A549 (cell line): ENCODE measurements around the gene PFDN5. TPM values are rescaled to one million over a fixed set of nuclear protein-coding genes. Genes with fewer than 3 reads are reported as not detected.
"Not testable (repeated sequence)": the region's sequence is repeated elsewhere in the genome, so short reads cannot be mapped to it uniquely, and the experiment has no call there.

Experiments
- ATAC-seq, 2 experiments: fragments of 200-7000 bp in 1 of 2; fragments of >200 bp in 1 of 2; cut with Nextera tagmentation in 1 of 2; cut with Tn5 transposase in 1 of 2; 3 replicates each; pipeline versions ENCODE4 v1.8.0 to v1.9.1; 2018 to 2020; ENCODE audit warnings: mild to moderate bottlenecking in 1 of 2, moderate library complexity in 1 of 2
- CTCF ChIA-PET: fragments of 300-600 bp; sonication (Branson Sonifier 250); formaldehyde crosslinking; extraction: SDS; loops from one replicate; lab custom pipeline; 2021; ENCODE audit warnings: antibody characterized with exemption, inconsistent platforms; lab: Yijun Ruan, JAX
- POLR2A ChIA-PET: fragments of 350-600 bp; formaldehyde crosslinking; extraction: SDS; loops from one replicate; lab custom pipeline; 2021; ENCODE audit warnings: antibody characterized with exemption, inconsistent platforms; lab: Yijun Ruan, JAX
- DNase-seq, 2 experiments: peaks; one replicate each; pipeline versions ENCODE4 v3.0.0 to v3.0.0-alpha.2; 2011 to 2016; ENCODE audit warnings: low read depth in 1 of 2, low spot score in 1 of 2
- FAIRE-seq: peaks from 2 replicates; lab custom pipeline; 2011; peaks lifted over from hg19 to GRCh38; lab: Jason Lieb, UNC
- H3K27ac ChIP-seq, 2 experiments: fragments of >200 bp; sonication (Bioruptor Twin); formaldehyde crosslinking; 3 replicates each; pipeline ENCODE4 v1.5.1; 2016 to 2017
- H3K4me1 ChIP-seq: fragments of >200 bp; sonication (Bioruptor Twin); formaldehyde crosslinking; 3 replicates; pipeline ENCODE4 v1.6.1; 2016
- H3K4me2 ChIP-seq: fragments of >200 bp; sonication (Bioruptor Twin); formaldehyde crosslinking; 3 replicates; pipeline ENCODE4 v1.6.1; 2016
- H3K4me3 ChIP-seq: fragments of >200 bp; sonication (Bioruptor Twin); formaldehyde crosslinking; 3 replicates; pipeline ENCODE4 v1.5.1; 2016
- H3K9me3 ChIP-seq: fragments of >200 bp; sonication (Bioruptor Twin); formaldehyde crosslinking; 3 replicates; pipeline ENCODE4 v1.6.1; 2016
- CTCF ChIP-seq: fragments of >200 bp; sonication (Bioruptor Twin); formaldehyde crosslinking; IDR thresholded peaks from 3 replicates; pipeline ENCODE4 v1.5.1; 2016
- FOSB ChIP-seq: fragments of 250-450 bp; sonication (Bioruptor Pico); IDR thresholded peaks from 2 replicates; pipeline ENCODE4 v1.5.0; 2020; ENCODE audit warnings: mild to moderate bottlenecking, moderate library complexity
- FOSL2 ChIP-seq, 2 experiments: fragments of 450-650 bp in 1 of 2; fragments of >200 bp in 1 of 2; sonication (Bioruptor Twin) in 1 of 2; formaldehyde crosslinking; IDR thresholded peaks; 2 replicates each; pipeline versions ENCODE4 v1.5.0 to v1.6.1; 2016 to 2020; ENCODE audit warnings: mild to moderate bottlenecking in 1 of 2, moderate library complexity in 1 of 2
- KDM1A ChIP-seq: fragments of 200-600 bp; sonication (generic); IDR thresholded peaks from 2 replicates; pipeline ENCODE4 v1.6.1; 2016; ENCODE audit warnings: low read depth, mild to moderate bottlenecking
- KDM5A ChIP-seq: fragments of 200-600 bp; sonication (generic); IDR thresholded peaks from 2 replicates; pipeline ENCODE4 v1.6.1; 2016; ENCODE audit warnings: antibody characterized with exemption, mild to moderate bottlenecking
- MAFK ChIP-seq: fragments of 450-650 bp; IDR thresholded peaks from 2 replicates; pipeline ENCODE4 v1.6.1; 2014; ENCODE audit not compliant: partially characterized antibody
- NPAS2 ChIP-seq: fragments of 250-450 bp; sonication (Bioruptor Pico); IDR thresholded peaks from 2 replicates; pipeline ENCODE4 v1.8.0; 2022; ENCODE audit warnings: mild to moderate bottlenecking, moderate library complexity, borderline replicate concordance
- NR3C1 ChIP-seq: fragments of >200 bp; sonication (Bioruptor Twin); formaldehyde crosslinking; IDR thresholded peaks from 3 replicates; pipeline ENCODE4 v1.6.1; 2017
- PBX3 ChIP-seq: IDR thresholded peaks from 2 replicates; pipeline ENCODE4 v1.6.1; 2012
- RFX5 ChIP-seq: fragments of 450-650 bp; IDR thresholded peaks from 2 replicates; pipeline ENCODE4 v1.7.1; 2014; ENCODE audit warnings: antibody characterized with exemption, mild to moderate bottlenecking, moderate library complexity
- TFCP2L1 ChIP-seq: fragments of 250-450 bp; sonication (Bioruptor Pico); IDR thresholded peaks from 2 replicates; pipeline ENCODE4 v1.5.0; 2021; ENCODE audit warnings: mild to moderate bottlenecking
- ZNF302 ChIP-seq: fragments of 250-450 bp; sonication (Bioruptor Pico); IDR thresholded peaks from 2 replicates; pipeline ENCODE4 v1.9.0; 2021; ENCODE audit warnings: inconsistent platforms, mild to moderate bottlenecking, moderate library complexity
- WGBS: methylation state at CpG from one replicate; pipeline ENCODE4 v1.1.6; 2017; ENCODE audit errors: missing lambda C conversion rate; 5-methylcytosine and 5-hydroxymethylcytosine counted together
- polyA plus RNA-seq, 4 experiments: library from polyadenylated mRNA; depleted of rRNA in 3 of 4; stranded (reverse); fragments of >200 nt; fragmentation: RNase III in 1 of 4; extraction: RNeasy Plus Mini Kit Qiagen cat#74134 plus additional on column Dnase treatment in 1 of 4; gene quantifications; 2 replicates in 3 of 4; 3 replicates in 1 of 4; pipeline ENCODE4 v1.2.3, GENCODE V29; 2011 to 2017

PFDN5 gene
- polyA plus RNA-seq, 2 of the 4 experiments (the other 2 are of a cell fraction) = 685 to 729 TPM

- no peak for TF ChIP-seq PBX3
Observed at GRCh38 chr12:53292426-53292825, 2.9 kb upstream of the PFDN5 start (continued).

GRCh38 chr12:53295891-53296219, 513 bp downstream of the PFDN5 start:
- Histone ChIP-seq H3K4me3 (peak overlapping the region; percentile 75), H3K9me3 (no peaks in the 10 kb centered on the region), H3K27ac (peak overlapping the region; percentile 85 to 92), H3K4me2 (peak overlapping the region; percentile 84), H3K4me1 (peaks cover 39% of the 10 kb centered on the region)
- FAIRE-seq (no peak), ATAC-seq (peak in 1 of 2 experiments; percentile 1; a peak in 3 of 6 replicates), DNase-seq (no peak)
- ChIA-PET POLR2A (interaction anchor here (0.6 to 2.2 kb wide), 18 partner anchors 9 to 230 kb away, joined by 3 to 17 read pairs (median 4); partner anchors contain the start of genes AAAS, CSAD, ESPL1 and SPRYD3), CTCF (interaction anchor here (0.7 to 28.2 kb wide), 11 partner anchors 8 to 230 kb away, joined by 3 to 1046 read pairs (median 4); partner anchors contain the start of genes AAAS and ITGB7)
- TF ChIP-seq CTCF (no peak), KDM5A (peak; percentile 32; the same call in 1 of the 2 replicates)
- 1% methylated on average over 12 of the region's 12 CpGs for WGBS

GRCh38 chr12:53297106-53297505, 1.8 kb downstream of the PFDN5 start:
- POLR2A ChIA-PET = interaction anchor here (1.8 kb wide), 1 partner anchor 24 kb away, joined by 6 read pairs; the partner anchor contains the start of gene AAAS
- H3K4me1 ChIP-seq = peaks cover 44% of the 10 kb centered on the region
- not testable (repeated sequence) for ATAC-seq, H3K27ac ChIP-seq, H3K4me2 ChIP-seq, FAIRE-seq, DNase-seq, H3K4me3 ChIP-seq, H3K9me3 ChIP-seq
- WGBS = 92% methylated on average over 10 of the region's 10 CpGs
- CTCF ChIA-PET = interaction anchor here (0.7 to 28.2 kb wide), 9 partner anchors 9 to 231 kb away, joined by 3 to 1046 read pairs (median 6); partner anchors contain the start of genes AAAS and ITGB7

GRCh38 chr12:53298164-53298563, 2.8 kb downstream of the PFDN5 start:
- FAIRE-seq (no peak), DNase-seq (no peak), ATAC-seq (no peak)
- CTCF ChIA-PET = interaction anchor here (0.6 to 28.2 kb wide), 14 partner anchors 10 to 233 kb away, joined by 3 to 1046 read pairs (median 3); partner anchors contain the start of genes AAAS and ITGB7
- no peak for TF ChIP-seq KDM1A
- no peak for TF ChIP-seq RFX5
- TF ChIP-seq NR3C1 = no peak
- TF ChIP-seq NPAS2 (CRISPR knock-in tag) = no peak
- no peak overlapping the region for H3K4me3 ChIP-seq
- no peak overlapping the region for H3K27ac ChIP-seq
- POLR2A ChIA-PET = interaction anchor here (1.8 to 1.9 kb wide), 2 partner anchors 10 to 23 kb away, joined by 6 to 12 read pairs; partner anchors contain the start of gene AAAS
- no peaks in the 10 kb centered on the region for H3K9me3 ChIP-seq
- WGBS = 40% methylated on average over 5 of the region's 5 CpGs
- no peak overlapping the region; the same call in 2 of the 3 replicates for H3K4me2 ChIP-seq
- peaks cover 50% of the 10 kb centered on the region for H3K4me1 ChIP-seq

GRCh38 chr12:53299101-53299453, 3.7 kb downstream of the PFDN5 start:
- ATAC-seq = peak; percentile 19 to 22; a peak in 5 of 6 replicates
- ChIA-PET POLR2A (interaction anchor here (0.7 to 1.9 kb wide), 11 partner anchors 9 to 220 kb away, joined by 3 to 18 read pairs (median 4); partner anchors contain the start of genes AAAS, CSAD, SPRYD3 and TARBP2), CTCF (interaction anchor here (0.6 to 28.2 kb wide), 8 partner anchors 10 to 122 kb away, joined by 3 to 1046 read pairs (median 4); partner anchors contain the start of genes AAAS and ITGB7)

More at GRCh38 chr12:53299101-53299453, 3.7 kb downstream of the PFDN5 start:
- H3K9me3 ChIP-seq = no peaks in the 10 kb centered on the region
- peaks cover 53% of the 10 kb centered on the region for H3K4me1 ChIP-seq
- peak overlapping the region; percentile 98 for H3K4me2 ChIP-seq
- peak overlapping the region; percentile 90 for H3K4me3 ChIP-seq
- no peak for FAIRE-seq
- TF ChIP-seq ZNF302 (CRISPR knock-in tag) (0 out of 2 replicates have a peak, but pooled peaks have one; percentile 7), FOSB (CRISPR knock-in tag) (0 out of 2 replicates have a peak, but pooled peaks have one; percentile 33), TFCP2L1 (CRISPR knock-in tag) (no peak), MAFK (peak; percentile 89), FOSL2 (IDR thresholded peaks at IDR 0.05) (no peak), FOSL2 (CRISPR knock-in tag; IDR thresholded peaks at IDR 0.05) (peak; percentile 74)
- DNase-seq = peak; percentile 58 to 67
- H3K27ac ChIP-seq = peak overlapping the region; percentile 85 to 92
- WGBS = 36% methylated on average over 5 of the region's 5 CpGs
